ENCODE measurements around the gene NSMCE4A.

NSMCE4A gene

GRCh38 chr10:121988361-121989324 is 13.6 kb upstream of the NSMCE4A start, which contains the start of gene TACC2:
Gene TACC2 (plus strand): TSS chr10:121989163. CDS start chr10:122021982, 32,819 bp downstream.
- no peak within 1 kb of the TSS for H3K4me3 ChIP-seq (ENCODE audit: low read length)
- DNase-seq (ENCODE audit: low read depth) = no peak

GRCh38 chr10:121984463-121984862 is 9.4 kb upstream of the NSMCE4A start:
- no peak for TF ChIP-seq CTCF (conservative IDR thresholded peaks at IDR 0.05; ENCODE audit: low read length)
- no peak for DNase-seq (ENCODE audit: low read depth)
- no peak overlapping the region for H3K4me3 ChIP-seq (ENCODE audit: low read length)

More at GRCh38 chr10:121988361-121989324, 13.6 kb upstream of the NSMCE4A start, which contains the start of gene TACC2:
- no peak for TF ChIP-seq CTCF (conservative IDR thresholded peaks at IDR 0.05; ENCODE audit: low read length)

GRCh38 chr10:121983852-121984251 is 8.8 kb upstream of the NSMCE4A start:
- no peak overlapping the region for H3K4me3 ChIP-seq (ENCODE audit: low read length)
- no peak for DNase-seq (ENCODE audit: low read depth)
- no peak for TF ChIP-seq CTCF (conservative IDR thresholded peaks at IDR 0.05; ENCODE audit: low read length)

GRCh38 chr10:121981346-121981745 is 6.3 kb upstream of the NSMCE4A start:
- no peak overlapping the region for H3K4me3 ChIP-seq (ENCODE audit: low read length)
- no peak for TF ChIP-seq CTCF (conservative IDR thresholded peaks at IDR 0.05; ENCODE audit: low read length)
- no peak for DNase-seq (ENCODE audit: low read depth)

GRCh38 chr10:121978511-121978910 is 3.5 kb upstream of the NSMCE4A start:
- TF ChIP-seq CTCF (conservative IDR thresholded peaks at IDR 0.05; ENCODE audit: low read length) = no peak
- no peak overlapping the region for H3K4me3 ChIP-seq (ENCODE audit: low read length)
- no peak for DNase-seq (ENCODE audit: low read depth)

GRCh38 chr10:121976607-121977006 is 1.6 kb upstream of the NSMCE4A start:
- no peak overlapping the region for H3K4me3 ChIP-seq (ENCODE audit: low read length)
- no peak for DNase-seq (ENCODE audit: low read depth)
- no peak for TF ChIP-seq CTCF (conservative IDR thresholded peaks at IDR 0.05; ENCODE audit: low read length)
